HTR-8/SVneo (cell line): ENCODE results near the gene EPHA5.
"Not testable (repeated sequence)": the region's sequence is repeated elsewhere in the genome, so short reads cannot be mapped to it uniquely, and the experiment has no call there.

Source experiments
- DNase-seq: peaks from one replicate; pipeline ENCODE4 v3.0.0; 2011; ENCODE audit warnings: low spot score, mixed read lengths; ENCODE audit not compliant: insufficient read length
- FAIRE-seq: peaks from 2 replicates; lab custom pipeline; 2011; peaks lifted over from hg19 to GRCh38; lab: Jason Lieb, UNC

Gene EPHA5

DNA sequence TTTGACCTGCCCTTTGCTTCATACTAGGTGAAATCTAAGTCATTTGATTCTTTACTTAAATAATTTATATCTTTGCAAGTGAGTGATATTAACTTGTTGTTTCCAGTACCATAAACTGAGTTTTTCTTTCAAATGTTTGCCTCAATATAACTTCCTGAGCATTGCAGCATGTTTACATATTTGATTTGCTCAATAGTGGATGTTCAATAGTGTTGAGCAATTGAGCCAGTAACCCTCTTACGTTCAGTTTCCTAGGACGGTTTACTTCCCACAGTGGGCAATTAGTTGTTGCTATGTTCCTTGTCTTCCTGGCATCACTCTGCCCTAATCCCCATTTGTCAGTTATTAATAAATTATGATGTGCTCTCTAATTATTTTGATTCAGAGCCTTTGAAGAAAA, 278.5 kb downstream of the EPHA5 start:
- DNase-seq, result no peak
- no peak for FAIRE-seq

DNA sequence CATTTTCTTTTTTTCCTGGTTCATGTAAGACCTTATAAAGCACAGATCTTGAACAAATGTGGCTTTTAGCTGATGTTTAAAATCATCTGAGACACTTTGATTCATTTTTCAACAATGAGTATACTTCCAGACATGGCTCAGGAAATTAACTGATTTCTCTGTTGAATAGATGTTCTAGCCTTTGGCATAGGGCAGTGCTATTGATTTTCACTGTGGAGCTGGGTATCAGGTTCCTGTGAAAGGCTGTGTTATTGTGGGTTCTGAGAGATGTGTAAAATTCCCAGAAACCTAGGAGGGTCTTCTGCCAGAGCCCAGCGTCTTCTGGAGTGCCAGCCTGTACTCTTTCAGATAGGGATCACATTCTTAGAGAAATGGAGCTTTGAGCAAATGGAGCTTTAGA, 278.9 kb downstream of the EPHA5 start:
- FAIRE-seq (no peak), DNase-seq (no peak)

DNA sequence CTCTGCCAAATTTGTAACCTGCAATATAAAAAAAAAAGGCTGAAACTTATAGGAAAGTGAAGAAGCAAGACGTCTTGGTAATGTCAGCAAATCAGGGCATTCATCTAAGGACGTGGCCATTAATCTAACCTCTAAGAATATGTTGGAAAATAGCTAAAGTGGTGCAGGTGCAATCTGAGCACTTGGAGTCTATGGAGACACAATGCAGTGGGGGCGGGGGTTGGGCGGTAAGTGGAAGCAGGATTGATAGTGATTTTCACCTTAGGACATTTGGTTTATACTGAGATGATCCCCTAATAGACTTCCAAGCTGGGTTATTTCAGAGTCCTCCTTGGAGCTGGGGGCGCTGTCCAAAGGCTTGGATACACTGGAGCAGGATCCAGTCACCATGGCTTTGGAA, 283.4 kb downstream of the EPHA5 start:
- no peak for FAIRE-seq
- DNase-seq, result no peak

DNA sequence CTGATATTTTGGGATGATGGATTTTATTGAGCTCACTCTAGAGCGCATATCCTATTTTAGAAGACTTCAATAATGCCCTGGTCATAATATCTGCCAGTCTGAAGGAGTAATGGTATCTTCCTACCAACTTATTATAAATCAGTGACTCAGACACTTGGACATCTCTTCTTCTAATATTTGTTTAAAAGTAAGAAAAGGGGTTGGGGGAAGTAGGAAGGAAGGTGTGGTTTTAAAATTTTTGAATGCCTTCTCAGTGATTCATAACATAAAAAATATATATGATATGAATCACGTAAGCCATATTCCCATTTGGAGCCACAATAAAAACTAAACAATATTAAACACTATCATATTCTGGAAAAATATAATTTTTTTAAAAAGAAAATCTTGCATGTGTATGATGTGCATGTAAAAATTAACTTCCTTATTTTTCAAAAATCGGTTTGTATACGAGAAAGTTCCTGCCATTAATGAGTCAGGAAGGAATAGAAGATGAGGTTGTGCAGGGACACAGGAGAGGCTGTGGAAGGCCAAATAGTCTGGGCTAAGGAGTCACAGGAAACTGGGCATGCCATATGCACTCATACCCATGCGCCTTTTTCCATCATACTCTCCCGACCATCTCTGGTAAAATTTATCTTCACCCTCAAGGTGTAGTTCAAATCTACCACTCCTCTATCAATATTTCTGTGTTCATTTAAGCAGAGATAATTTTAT, 286.5 kb downstream of the EPHA5 start:
- FAIRE-seq, result no peak
- DNase-seq, result peak; percentile 2

DNA sequence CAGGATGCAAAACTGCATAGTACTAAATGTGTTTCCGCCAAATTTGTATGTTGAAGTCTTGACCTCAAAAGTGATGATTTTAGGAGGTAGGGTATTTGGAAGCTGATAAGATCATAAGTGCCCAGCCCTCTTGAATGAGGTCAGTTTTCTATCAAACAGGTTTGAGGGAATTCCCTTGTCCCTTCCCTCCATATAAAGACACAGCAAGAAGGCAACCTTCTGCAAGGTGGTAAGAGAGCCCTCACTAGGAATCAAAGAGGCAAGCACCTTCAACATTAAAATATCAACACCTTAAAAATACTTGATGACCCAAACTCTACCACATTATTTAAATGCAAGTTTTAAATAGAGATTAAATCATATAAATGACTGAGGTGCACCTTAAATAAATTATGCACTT, 288.6 kb downstream of the EPHA5 start:
- FAIRE-seq (no peak), DNase-seq (no peak)

DNA sequence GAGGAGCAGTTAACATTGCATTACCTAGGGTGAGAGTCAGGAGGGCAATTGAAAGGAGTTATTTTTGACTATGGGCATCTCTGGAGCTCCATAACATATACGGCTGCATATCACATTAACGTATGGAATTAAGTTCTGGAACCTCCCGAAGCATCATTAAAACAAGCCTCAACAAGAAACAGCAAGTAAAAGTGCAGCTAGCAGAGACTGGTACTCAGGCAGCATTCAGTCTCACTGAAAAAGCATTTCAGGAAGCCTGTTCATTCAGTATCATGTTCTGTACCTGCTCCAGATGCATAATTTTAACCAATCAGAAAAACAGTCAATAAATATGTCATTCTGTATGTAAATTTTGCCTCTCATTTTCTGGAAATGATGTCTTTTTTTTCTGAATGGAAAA, 299.6 kb downstream of the EPHA5 start:
- DNase-seq (no peak), FAIRE-seq (no peak)

DNA sequence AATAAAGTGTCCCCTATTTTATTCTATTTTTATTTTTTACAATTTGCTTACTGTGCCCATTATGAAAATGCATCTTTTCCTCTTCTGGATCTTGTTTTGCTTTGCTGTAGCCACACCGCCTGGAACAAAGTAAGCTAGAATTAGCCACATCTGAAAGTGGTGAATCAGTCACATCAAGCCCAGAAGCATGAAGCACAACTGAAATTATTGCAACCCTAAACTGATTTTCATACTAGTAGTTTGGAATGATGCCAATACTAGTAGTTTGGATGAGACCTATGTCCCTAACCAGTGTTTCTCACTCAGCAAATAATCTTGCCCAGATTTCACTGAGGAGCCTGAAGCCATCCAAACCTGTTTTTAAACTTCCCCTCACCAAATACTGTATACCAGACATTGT, 303.0 kb downstream of the EPHA5 start:
- DNase-seq (no peak), FAIRE-seq (no peak)

DNA sequence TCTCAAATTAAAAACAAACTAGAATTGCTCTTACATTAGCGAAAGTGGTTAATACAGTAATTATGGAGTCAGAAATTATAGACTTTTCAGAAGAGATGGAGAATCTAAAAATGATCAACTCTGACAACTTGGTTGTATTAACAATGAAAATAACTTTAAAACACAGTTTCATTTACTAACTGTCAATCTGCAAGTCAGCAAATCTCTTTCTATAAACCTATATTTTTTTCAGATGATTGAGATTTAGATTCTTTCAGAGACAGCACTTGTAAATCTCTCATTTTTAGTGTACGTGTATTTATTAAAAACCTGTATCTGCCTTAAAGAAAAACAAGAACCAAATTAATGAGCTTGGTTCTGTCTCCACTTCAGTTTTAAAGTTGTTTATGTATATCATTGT, 311.4 kb downstream of the EPHA5 start:
- no peak for DNase-seq
- no peak for FAIRE-seq

DNA sequence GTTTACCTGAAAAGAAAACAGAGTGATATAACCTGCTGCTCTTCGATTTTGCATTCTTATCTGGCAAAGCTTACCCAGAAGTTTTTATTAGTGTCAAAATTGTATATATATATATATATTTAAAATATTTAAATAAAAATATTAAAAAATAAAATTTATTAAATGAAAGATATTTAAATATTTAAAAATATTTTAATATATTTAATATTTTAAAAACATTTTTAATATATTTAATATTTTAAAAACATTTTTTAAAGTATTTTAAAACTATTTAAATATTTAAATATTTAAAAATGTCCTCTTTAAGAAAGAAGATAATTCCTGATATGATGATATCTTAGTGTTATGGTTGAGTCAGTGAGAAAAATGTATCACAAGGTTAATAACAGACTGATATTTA, 317.2 kb downstream of the EPHA5 start:
- no peak for FAIRE-seq
- no peak for DNase-seq

DNA sequence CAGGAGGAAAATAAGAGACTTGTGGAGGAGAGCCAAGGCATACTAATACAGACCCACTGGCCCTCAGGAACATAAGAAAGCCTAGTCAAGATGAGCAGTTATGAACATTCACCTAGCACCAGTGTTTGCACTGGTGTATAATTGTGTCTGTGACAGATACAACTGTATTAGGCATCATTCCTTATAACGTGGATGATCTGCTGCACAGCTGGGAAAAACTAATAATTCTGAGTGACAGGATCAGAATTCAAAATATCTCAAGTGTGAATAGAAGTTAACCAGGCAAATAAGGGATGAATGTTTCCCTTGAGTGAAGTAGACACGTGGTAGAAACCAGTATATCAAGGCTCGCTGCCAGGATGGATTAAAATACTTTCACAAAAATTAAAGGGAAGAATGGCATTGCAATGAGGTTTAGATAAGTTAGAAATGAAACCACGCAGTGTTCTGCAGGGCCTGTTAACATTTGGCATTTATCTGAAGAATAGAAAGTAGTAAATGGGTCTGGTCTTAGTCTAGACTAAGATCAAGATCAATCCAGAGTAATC, 325.9 kb downstream of the EPHA5 start:
- FAIRE-seq (no peak), DNase-seq (no peak)

DNA sequence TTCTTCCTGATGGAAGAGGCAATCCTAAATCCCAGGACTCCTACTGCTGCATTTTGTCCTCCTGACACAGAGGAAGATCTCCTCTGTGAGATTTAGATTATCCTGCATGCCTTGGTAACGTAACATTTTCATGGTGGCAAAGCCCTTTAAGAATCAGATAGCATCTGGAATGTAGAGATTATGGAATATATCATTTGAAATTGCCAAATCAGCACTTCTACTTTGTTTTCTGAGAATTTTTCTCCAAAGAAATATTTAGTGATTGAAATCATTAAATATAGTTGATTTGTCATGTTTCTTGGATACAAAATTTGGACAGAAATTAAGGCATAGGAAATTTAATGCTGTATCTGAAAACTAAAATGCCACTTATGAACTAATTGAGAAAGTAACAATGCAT, 326.9 kb downstream of the EPHA5 start:
- FAIRE-seq, result no peak

DNA sequence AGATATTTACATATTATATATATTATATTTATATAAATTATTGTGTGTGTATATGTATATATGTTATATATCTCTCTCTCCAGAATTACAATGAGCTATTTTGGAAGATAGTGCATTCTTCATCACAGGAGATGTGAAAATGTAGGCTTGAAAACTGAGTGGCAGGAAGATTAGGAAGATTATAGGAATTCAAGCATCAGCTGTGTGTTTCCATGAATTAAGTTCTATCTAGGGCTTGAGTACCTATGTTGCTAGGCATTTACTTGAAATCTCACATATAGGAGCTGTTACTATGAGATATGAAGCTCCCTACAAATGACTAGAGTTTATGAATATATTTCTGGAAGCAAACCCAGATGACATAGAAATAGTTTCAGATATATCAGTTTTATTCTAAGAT, 328.7 kb downstream of the EPHA5 start:
- FAIRE-seq, result no peak
- DNase-seq, result no peak

More for the DNA sequence above, 326.9 kb downstream of the EPHA5 start:
- DNase-seq, result no peak

DNA sequence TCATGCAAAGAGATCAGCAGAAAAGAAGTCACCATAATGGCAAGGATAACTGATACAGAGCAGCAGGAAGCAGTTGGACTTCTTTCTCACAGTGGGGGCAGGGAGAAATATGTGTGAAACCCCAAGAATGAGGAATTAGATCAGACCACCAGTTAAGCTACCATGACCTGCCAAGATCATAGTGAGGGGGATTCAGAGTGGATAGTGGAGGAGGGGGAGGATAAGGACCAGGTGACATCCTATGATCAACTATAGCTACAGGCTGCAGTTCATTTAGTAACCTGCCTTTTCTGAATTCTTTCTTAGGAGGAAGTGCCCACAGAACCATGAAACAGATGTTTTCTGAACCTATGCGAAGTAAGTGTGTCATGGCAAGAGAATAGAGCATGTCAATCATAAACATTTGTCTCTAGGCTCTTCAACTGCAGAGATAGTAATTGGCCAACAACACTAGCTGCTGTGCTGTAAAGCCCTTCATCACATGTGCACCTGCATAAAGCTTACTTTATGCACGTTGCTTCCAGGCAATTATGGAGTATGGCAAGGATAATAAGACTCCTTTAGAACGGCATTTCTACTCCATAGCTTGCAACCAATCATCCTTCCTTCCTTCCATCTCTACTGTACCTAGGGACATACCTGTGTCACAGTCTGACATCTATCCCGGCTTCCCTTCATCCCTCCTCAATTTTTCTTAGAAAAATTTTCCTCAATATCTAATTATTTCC, 329.7 kb downstream of the EPHA5 start:
- FAIRE-seq (no peak), DNase-seq (no peak)

DNA sequence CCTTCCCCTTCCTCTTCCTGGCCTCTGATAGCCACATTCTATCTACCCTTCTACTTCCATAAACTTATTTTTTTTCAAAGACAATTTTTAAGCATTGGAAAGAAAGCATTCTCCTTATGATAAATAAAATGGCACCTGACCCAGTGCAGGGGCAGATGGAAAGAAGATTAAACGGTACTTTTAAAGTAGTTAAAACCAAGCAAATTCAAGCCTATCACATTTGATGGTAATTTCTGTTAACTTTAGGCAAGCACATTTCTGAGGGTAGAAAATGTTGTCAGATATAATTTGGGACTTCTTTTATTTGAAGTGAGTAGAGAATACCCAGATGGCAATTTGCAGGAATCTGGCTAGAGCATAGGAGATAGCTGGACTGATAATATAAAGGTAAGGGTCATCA, 332.9 kb downstream of the EPHA5 start:
- DNase-seq (no peak), FAIRE-seq (no peak)

DNA sequence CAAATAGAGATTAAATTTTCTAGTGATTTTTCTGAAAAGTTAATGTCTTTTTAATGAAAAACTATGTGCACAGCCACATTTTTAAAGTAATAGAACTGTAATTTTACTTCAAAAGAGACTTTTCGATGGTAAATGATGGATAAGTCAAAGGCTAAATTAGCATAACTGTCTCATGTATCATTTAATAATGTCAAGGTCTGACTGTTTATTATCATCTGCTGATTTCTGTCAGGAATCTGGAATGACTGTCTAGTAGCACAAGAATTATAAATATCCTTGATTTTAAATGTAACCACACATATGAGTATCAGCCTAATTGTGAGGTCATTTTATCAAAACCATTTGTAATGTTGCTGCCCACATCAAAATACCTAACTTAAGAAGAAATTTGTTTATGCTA, 333.8 kb downstream of the EPHA5 start:
- DNase-seq (no peak), FAIRE-seq (no peak)

DNA sequence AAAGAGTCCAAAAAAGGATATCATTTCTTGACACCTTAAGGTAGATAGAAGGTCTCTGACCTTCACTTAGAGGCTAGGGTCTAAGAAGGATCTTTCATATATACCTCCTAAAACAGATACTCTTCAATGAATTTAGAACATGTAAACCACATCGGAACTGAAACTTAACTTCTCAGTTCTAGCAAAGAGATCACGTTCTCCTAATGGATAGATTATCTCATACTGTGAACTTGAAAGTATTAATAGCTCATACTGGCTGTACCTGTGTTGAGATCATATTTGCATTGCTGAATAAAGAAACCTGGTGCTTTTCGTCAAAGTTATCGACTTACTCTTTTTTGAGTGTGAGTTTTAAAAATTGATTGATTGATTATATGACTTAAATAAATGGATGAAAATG, 353.8 kb downstream of the EPHA5 start:
- DNase-seq, result no peak
- FAIRE-seq, result no peak

DNA sequence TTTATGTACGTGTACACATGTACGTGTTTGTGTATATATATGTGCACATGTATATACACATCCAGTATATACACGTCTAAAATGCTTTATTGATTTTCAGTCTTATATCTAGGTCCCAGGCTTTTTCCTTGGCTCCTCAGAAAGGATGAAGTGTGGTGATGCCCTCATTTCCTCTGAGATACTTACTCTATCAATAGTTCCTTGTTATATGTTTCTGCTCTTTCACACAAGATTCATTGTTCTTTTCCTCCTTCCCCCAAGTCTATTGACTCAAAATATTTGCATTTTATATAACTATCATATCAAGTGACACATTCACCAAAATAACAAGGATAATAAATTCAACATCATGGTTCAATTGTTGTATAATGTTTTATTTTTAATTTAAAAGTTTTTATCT, 359.2 kb downstream of the EPHA5 start:
- FAIRE-seq, result no peak

DNA sequence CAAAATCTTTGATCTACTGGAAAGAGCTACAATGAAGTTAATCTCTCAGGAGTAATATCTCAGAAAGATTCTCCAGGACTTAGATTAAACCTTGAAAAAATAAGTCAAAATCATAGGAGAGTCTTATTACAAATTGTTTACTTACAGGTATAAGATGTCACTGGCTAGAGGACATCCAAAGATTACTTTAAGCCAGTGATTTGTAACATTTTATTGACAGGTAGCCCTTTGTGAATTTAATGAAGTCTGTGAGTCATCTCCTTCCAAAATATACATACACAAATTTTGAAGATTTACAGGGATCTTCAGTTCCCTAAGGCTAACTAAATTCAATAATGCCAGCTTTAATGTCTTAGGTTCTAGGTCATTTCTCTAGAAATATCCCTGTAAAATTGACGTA, 359.7 kb downstream of the EPHA5 start:
- FAIRE-seq, result no peak

More for the DNA sequence above, 359.2 kb downstream of the EPHA5 start:
- DNase-seq, result no peak

DNA sequence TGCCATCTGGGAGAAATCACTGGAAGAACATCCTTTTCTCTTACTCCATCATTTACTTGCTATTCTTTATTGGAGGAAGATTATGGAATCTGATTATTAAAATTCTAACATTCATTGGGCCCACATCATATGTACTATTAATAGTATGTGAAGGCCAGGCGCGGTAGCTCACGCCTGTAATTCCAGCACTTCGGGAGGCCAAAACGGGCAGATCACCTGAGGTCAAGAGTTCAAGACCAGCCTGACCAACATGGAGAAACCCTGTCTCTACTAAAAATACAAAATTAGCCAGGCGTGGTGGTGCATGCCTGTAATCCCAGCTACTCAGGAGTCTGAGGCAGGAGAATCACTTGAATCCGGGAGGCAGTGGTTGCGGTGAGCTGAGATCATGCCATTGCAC, 361.7 kb downstream of the EPHA5 start:
- not testable (repeated sequence) for DNase-seq, FAIRE-seq

More for the DNA sequence above, 359.7 kb downstream of the EPHA5 start:
- DNase-seq, result no peak

DNA sequence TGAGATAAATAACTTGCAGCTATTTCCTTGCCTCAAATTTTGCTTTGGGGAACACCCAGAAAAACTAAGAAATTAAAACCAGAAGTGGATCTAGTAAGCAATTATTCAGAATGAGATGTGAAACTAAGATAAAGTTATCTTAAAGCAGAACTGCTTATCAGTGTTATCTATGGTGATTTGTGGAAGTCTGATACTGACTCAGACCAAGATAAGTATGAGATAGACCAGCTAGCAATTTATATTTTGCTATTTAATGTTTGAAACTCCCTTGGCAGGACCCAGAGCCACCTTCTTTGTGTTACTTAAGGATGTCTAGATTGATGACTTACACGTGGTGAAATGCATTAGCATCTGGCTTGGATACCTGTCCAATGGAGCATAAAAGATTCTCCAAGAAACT, 368.1 kb downstream of the EPHA5 start:
- FAIRE-seq, result no peak
- DNase-seq, result no peak

DNA sequence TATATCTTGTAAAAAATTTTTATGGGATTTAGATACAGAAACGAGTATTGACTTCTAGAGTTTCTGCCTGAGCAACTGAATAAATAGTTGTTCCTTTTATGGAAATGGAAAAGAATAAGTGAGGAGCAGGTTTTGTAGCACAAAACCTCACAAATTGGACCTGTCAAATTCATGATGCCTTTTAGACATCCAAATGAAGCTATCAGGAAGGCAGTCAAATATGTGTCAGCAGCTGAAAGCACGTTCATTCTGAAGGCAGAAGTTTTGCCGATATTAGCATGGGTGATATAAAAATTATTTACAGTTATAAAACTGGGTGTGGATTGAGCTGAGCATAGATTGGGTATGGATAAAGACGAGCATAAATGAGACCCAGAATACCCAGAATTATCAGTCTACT, 374.0 kb downstream of the EPHA5 start:
- no peak for FAIRE-seq
- DNase-seq, result no peak

DNA sequence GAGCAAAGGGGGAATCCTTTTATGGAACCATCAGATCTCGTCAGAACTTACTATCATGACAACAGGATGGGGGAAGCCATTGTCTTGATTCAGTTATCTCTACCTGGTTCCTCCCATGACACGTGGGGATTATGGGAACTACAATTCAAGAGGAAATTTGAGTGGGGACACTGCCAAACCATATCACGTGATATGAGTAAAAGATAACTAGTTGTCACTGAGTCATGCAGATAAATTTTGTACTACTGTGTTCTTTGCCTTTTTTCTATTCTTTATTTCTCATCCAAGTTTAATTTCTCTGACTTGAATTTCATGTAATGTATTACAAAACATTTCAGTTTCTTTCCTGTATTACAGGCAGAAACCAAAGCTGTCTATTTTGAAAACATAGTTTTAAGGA, 383.2 kb downstream of the EPHA5 start:
- no peak for DNase-seq
- no peak for FAIRE-seq
